ENCODE results near the gene PPARD.

Gene PPARD

DNA sequence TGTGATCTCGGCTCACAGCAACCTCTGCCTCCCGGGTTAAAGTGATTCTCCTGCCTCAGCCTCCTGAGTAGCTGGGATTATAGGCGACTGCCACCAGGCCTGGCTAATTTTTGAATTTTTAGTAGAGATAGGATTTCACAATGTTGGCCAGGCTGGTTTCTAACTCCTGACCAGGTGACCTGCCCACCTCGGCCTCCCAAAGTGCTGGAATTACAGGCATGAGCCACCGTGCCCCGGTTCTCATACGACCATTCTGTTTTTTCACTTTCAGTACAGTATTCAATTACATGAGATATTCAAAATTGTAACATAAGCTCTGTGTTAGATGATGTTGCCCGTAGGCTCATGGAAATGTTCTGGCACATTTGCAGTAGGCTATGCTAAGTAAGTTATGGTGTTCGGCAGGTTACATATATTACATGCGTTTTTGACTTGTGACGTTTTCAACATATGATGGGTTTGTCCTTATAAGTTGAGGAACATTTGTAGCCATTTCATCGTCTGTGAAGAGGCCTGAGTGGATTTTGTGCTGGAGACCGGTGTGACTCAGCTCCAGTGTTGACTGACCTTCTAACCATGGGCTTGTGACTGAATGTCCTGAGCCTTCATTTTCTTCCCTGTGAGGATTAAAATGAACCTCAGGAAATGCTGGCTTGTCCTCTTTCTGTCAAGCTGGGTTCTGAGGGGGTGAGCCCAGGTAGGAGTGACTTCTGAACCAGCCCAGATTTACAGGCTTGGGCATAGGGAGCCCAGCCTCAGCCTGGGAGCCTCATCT is 12.2 kb downstream of the PPARD start:
- no peak for DNase-seq (ENCODE audit: low read depth in 1 of 2, low spot score in 1 of 2)

GRCh38 chr6:35356391-35356790 is 14.0 kb downstream of the PPARD start:
- DNase-seq (ENCODE audit: low read depth in 1 of 2, low spot score in 1 of 2), result no peak

DNA sequence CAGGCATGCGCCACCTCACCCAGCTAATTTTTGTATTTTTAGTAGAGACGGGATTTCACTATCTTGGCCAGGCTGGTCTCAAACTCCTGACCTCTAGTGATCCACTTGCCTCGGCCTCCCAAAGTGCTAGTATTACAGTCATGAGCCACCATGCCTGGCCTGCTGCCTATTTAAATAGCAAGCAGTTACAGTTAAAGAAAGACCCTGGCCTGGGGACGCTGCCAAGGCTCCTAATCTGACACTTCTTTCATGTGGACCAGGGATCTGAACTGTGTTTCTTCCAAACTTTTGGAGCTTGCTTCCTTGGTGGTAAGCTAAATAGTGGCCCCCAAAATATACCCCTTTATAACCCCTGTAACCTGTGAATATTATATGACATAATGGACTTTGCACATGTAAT is 15.3 kb downstream of the PPARD start:
- no peak for DNase-seq (ENCODE audit: low read depth in 1 of 2, low spot score in 1 of 2)

DNA sequence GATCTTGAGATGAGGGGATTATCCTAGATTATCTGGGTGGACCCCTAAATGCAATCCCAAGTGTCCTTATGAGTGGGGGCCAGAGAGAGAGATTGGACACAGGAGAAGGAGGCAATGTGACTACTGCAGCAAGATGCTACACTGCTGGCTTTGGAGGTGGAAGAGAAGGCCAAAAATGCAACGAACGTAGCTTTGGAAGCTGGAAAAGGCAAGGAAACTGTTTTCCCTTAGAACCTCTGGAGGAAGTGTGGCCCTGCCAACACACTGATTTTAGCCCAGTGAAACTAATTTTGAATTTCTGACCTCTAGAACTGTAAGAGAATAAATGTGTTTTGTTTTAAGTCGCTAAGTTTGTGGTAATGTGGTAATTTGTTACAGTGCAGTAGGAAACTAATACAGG is 15.7 kb downstream of the PPARD start:
- DNase-seq (ENCODE audit: low read depth in 1 of 2, low spot score in 1 of 2), result no peak

DNA sequence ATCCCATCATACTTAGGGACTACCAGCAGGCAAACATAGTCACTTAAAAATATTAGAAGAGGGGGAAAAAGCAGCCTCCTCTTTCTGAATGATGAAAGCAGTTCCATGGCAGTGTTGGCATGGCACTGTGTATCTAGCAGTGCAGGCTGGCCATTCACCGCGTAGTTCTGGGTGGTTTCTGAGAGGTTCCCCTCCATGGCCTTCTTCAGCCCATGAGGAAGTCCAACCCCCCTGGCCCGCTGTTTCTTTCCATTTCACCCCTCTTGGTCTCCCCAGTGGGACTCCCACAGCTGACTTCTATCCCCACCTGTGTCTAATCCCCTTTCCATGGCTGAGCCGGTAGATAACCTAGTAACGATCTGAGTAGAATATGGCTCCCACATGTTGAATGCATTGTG is 17.0 kb downstream of the PPARD start:
- no peak for DNase-seq (ENCODE audit: low read depth in 1 of 2, low spot score in 1 of 2)

DNA sequence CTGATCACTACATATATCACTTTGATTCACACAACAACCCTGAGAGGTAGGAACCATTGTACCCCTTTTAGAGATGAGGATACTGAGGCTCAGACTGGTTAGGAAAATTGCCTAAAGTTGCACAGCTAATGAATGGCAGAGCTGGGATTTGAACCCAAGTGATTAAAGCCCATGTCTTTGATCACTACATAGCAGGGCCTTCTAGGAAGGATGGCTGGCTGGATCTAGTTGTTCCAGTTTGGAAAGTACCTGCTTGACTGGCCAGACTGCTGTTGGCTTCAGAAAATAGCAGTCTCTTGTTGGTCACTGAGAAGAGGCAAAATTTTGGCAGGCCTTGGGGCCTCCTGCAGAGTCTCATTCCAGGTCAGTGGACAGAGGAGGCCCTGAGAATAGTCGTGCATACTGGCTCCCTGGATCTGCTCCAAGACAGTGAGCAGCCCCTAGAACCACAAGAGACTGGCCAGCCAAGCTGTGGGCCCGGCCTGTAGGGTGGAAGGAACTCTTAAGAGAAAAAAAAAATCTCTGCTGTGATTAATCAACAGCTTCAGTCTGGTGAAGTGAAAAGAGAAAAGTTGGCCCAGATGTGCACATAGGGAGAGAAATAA is 17.5 kb downstream of the PPARD start:
- no peak for DNase-seq (ENCODE audit: low read depth in 1 of 2, low spot score in 1 of 2)

DNA sequence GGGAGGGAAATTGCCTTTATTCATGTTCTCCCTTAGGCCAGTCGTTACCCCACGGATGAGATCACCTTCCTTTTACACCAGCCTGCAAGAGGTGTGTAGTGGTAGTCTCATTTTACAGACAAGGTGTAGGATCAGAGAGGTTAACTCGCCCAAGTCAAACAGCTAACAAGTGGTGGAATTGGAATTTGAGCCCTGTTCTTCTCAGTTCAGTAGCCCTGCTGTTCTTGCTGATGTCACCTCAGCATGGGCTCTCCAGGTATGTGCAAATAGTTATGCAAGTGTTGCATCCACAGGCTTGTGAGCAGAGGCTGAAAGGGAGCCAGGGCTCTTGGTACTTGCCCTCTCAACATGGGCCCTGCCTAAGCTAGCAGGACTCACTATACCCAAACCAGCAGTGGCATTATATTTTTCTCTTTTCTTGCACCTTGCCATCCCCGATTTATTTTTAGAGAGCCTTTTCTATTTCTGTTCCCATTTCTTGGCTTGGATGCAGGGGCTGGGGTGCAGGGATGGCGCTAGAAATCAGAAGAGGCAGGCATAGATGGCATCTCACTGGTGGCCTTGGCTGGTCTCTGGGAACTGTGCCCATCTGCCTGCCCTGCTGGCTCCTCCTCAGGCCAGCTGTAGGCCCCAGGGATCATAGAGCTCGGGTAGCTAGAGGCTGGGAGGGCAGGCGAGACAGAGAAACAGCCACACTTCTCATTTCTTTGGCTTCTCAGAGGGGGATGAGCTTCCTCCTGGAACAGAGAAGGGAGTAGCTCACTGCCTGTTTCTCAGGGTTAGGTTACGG is 18.2 kb downstream of the PPARD start:
- no peak for DNase-seq (ENCODE audit: low read depth in 1 of 2, low spot score in 1 of 2)

DNA sequence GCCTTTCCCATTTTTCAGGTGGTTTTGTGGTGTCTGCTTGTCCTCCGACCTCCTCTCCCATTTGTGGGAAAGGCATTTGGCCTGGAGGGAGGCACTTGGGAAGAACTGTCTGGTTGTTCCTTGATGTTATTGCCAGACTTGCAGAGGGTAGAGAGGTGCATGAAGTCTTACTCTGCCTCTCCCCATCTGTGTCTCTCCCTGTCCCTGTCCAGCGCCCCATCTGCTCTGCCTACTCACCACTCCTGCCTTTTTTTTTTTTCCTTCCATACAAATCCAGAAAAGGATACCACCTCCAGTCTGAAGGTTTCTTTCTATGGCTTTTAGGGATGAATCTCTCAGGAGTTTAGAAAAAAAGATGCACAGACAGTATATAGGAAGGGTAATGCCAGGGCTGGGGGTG is 19.8 kb downstream of the PPARD start:
- DNase-seq (ENCODE audit: low read depth in 1 of 2, low spot score in 1 of 2), result no peak

DNA sequence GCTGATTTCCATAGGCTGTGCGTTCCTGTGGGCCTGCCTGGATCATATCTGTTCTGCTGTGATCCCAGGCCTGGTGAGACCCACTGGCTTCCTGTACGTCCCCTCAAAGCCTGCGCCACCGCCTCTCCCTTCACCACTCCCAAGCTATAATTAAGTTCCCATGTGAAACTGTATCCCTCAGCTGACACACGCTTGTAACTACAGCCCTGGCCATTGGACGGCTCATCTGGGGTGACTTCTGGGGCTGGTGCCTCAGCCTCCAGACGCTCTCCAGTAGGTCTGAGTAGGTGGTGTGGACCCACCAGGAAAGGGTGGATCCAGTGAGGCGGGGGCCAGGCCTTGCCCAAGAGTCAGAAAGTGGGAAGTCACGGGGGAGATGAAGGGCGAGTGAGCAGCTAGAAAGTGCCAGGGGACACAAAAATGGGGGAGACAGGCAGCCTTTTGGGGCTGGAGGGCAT is 21.0 kb downstream of the PPARD start:
- no peak for DNase-seq (ENCODE audit: low read depth in 1 of 2, low spot score in 1 of 2)

GRCh38 chr6:35365594-35366203 is 23.3 kb downstream of the PPARD start:
- no peak for DNase-seq (ENCODE audit: low read depth in 1 of 2, low spot score in 1 of 2)

GRCh38 chr6:35366204-35366596 is 23.8 kb downstream of the PPARD start:
- DNase-seq (ENCODE audit: low read depth in 1 of 2, low spot score in 1 of 2), result no peak

DNA sequence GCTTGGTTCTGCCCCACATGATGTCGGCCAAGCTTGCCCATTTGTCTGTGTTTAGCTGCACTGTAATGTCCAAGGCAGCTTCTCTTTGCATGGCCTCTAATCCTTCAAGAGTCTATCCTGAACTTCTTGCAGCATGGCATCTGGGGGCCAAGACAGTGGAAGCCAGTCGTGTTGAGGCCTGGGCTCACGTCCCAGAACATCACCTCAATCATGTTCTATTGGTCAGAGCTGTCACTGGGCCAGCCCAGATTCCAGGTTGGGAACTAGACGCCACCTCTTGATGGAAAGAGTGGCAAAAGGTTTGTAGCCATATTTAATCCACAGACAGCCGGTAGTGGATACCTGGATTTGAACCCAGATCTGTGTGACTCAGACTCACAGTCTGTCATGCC is 25.3 kb downstream of the PPARD start:
- no peak for DNase-seq (ENCODE audit: low read depth in 1 of 2, low spot score in 1 of 2)

DNA sequence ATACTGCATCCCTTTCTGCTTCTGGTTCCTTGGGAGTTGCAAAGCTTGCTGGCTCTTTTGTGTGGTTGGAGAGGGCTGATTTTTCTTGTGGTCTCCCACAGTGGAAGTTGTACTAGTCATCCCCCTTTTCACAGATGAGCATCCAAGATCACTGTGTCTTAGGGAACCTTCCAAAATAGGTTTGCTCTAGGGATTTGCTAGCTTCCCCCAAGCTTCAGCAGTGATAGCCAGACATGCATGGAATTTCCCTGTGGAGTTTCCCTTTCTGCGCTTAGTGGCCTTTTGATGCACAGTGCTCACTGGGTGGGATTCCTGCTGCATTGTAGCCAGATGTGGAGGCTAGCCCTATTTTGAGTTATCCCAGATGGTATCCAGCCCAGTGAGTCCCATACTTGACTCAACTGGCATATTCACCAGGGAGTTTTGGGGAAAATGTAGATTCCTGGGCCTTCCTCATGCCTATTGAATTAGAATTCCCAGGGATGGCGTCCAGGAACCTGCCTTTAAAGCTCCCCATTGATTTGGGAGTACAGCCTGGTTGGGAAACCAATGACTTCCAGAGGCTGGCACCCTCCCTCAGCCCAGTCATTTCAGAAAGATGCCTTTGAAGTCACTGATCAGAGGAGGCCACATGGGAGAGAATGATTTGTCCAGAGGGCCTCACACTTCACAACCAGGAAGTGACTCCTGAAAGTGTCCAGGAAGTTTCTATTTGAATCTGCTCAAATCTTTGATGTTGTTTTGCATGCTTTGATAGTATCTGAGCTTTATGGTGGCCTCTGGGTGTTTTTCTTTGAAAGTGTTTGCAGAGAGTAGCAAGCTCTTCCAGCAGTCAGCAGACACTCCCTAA is 25.9 kb downstream of the PPARD start:
- no peak for DNase-seq (ENCODE audit: low read depth in 1 of 2, low spot score in 1 of 2)

GRCh38 chr6:35370124-35370741 is 27.9 kb downstream of the PPARD start:
- DNase-seq (ENCODE audit: low read depth in 1 of 2, low spot score in 1 of 2), result no peak

GRCh38 chr6:35370785-35371493 is 28.6 kb downstream of the PPARD start:
- DNase-seq (ENCODE audit: low read depth in 1 of 2, low spot score in 1 of 2), result no peak

DNA sequence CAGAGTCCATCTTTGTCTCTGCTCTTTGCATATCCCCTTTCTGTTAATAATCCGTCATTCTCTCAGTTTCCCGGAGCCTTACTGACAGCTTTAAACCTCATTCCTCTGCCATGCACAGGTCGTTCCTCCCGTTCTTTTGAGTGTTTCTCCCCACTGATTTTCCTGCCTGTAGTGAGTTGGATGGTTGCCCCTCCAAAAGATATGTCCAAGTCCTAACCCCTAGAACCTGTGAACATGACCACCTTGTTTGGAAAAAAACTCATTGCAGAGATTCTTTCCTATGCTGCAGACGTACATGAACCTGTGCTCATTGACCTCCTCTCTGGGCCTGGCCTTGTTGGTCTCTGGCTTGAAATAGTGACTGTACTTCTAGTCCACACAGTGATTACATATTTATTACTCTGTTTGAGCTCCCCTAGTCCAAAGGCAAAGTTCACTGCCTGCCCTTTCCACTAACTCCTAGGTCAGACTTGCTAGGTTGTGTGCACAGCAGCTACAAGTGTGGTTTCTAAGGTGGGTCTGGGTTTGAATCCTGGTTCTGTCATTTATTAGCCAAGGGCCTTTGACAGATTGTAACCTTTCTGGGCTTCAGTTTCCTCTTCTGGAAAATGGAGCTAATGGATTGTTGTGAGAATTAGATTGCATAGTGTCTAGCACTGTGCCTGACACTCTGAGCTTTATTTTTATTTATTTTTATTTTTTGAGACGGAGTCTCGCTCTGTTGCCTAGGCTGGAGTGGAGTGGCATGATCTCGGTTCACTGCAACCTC is 29.3 kb downstream of the PPARD start:
- DNase-seq (ENCODE audit: low read depth in 1 of 2, low spot score in 1 of 2), result no peak

- DNase-seq (ENCODE audit: low read depth in 1 of 2, low spot score in 1 of 2), result no peak
Measured at GRCh38 chr6:35372633-35373032, 30.3 kb downstream of the PPARD start.

GRCh38 chr6:35376281-35376680 is 33.9 kb downstream of the PPARD start:
- no peak for DNase-seq (ENCODE audit: low read depth in 1 of 2, low spot score in 1 of 2)

DNA sequence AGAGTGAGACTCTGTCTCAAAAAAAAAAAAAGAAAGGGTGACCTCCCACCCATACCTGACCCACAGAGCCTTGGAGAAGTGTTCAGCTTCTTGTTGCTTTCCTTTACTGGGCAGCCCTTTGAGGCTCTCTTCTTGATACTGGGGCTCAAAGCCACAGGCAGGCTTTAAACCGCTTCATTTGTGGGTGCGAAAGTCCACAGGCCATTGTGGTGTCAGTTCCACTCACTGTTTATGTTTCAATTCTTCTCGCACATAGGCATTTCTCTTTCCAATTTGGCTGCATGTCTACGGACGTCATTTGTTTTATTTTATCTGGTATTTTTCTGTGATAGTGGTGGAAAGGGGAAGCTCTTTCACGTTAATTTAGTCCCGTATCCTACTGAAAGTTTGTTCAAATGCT is 34.6 kb downstream of the PPARD start:
- DNase-seq (ENCODE audit: low read depth in 1 of 2, low spot score in 1 of 2), result no peak

Measured in activated T-helper 1 cell treated with anti-CD3 and anti-CD28 coated beads, Interleukin-2, amount 50 U/mL, for 16 hours (primary cell).